Astrocyte of the cerebellum (primary cell): ENCODE measurements around the gene DSCAM.
A peak's percentile ranks its signal among the peaks of the same experiment; 100 is the strongest.

Experiments
- DNase-seq: peaks from one replicate; pipeline ENCODE4 v3.0.0-alpha.2; 2011; ENCODE audit warnings: low read depth
- H3K4me3 ChIP-seq: 2 replicates; pipeline ENCODE4 v1.5.1; 2011; ENCODE audit warnings: mild to moderate bottlenecking, low read depth, low read length, moderate library complexity
- in situ Hi-C: cut with HindIII; loops from 2 replicates; pipeline ENCODE4 v1.10.0; 2017; ENCODE audit warnings: low sequenced_read_pairs
- TF ChIP-seq, protein P1 (sequence below): IDR thresholded peaks from 2 replicates; pipeline ENCODE4 v1.5.1; 2012; ENCODE audit warnings: low read length, low read depth, moderate library complexity, mild to moderate bottlenecking; ENCODE audit errors: missing control alignments

Gene DSCAM

DNA sequence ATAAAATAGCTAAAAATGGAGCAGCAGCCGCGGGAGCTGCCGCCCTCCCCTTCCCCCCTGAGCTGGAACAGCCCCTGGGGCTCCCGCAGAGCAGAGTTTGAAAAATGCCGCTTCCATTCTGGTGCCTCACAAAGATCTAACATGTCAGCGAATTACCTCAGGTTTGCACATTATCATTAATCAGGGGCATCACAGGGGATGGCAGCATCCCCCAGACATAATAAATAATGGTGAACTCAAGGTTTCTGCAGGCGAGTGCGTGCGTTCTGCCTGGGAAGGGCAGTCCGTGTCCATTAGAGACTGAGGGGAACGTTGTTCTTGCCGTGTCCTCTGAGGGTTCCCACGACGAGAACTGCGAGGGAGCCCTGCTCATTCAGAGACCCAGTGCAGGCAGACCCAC, 372.4 kb downstream of the DSCAM start:
- TF ChIP-seq, protein P1, sequence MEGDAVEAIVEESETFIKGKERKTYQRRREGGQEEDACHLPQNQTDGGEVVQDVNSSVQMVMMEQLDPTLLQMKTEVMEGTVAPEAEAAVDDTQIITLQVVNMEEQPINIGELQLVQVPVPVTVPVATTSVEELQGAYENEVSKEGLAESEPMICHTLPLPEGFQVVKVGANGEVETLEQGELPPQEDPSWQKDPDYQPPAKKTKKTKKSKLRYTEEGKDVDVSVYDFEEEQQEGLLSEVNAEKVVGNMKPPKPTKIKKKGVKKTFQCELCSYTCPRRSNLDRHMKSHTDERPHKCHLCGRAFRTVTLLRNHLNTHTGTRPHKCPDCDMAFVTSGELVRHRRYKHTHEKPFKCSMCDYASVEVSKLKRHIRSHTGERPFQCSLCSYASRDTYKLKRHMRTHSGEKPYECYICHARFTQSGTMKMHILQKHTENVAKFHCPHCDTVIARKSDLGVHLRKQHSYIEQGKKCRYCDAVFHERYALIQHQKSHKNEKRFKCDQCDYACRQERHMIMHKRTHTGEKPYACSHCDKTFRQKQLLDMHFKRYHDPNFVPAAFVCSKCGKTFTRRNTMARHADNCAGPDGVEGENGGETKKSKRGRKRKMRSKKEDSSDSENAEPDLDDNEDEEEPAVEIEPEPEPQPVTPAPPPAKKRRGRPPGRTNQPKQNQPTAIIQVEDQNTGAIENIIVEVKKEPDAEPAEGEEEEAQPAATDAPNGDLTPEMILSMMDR = no peak
- no peak overlapping the region for H3K4me3 ChIP-seq
- no peak for DNase-seq
- in situ Hi-C loops = no loop called here

DNA sequence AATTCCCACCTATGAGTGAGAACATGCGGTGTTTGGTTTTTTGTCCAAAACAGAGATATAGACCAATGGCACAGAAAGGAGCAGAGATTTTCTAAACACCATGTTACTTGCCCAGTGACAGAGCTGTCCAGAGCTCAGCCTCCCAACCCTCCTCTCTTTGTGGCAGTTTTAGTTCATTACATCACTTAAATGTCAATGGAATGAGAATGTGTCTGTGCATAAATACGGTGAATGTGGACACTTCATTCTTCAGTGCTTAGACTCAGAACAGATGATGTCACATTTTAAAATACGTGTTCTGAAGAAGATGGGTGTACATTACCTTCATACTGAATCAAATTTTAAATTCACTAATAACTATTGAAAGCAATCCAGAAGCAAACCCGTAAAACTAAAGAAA, 374.9 kb downstream of the DSCAM start:
- in situ Hi-C loops = no loop called here
- no peak for DNase-seq
- H3K4me3 ChIP-seq = no peak overlapping the region
- TF ChIP-seq, protein P1 = no peak

DNA sequence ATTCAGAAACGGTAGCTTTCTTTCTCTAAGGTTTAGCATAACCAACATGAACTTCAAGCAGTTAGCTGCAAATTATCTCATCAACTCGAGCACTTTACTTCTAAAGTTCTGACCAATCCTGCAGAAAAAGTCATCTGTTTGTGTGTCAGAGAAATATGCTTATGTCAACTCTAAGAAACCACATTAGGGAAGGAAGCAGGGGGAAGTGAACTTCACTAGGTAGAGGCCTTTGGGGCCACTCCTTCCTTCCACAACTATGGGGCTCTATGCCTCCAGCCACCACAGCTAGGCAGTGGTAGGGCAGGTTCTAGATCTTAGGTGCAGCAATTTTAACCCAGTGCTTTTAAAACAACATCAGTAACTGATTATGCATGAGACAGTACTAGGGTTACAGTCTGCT, 375.9 kb downstream of the DSCAM start:
- TF ChIP-seq, protein P1 = no peak
- no peak for DNase-seq
- no peak overlapping the region for H3K4me3 ChIP-seq
- in situ Hi-C loops = no loop called here

DNA sequence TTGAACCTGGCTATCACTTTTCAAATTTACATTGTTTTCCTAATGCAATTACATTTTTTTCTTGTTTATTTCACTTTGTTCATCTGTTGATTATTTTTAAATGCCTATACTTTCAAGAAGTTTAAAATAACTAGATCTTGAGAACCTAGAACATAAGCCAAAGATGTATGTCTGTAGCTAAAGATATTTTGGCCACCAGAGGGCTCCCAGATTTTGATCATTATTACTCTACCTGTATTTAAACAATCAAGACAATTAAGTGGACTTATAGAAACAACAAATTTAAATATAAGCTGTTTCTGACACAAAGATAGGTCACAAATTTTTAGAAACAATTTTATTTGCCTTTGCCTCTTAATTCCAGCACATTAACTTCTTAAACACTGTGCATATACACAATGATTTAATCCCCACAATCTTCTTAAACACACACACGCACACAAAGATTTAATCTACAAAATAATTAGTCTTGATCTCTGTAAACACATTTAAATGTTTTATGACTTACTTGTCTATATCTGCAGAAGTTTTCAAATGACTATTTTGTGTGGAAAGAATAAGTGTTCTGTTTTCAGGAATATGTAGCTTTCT, 380.0 kb downstream of the DSCAM start:
- no peak overlapping the region for H3K4me3 ChIP-seq
- in situ Hi-C loops = no loop called here
- peak; percentile 19 for DNase-seq
- TF ChIP-seq, protein P1 = peak; percentile 44

DNA sequence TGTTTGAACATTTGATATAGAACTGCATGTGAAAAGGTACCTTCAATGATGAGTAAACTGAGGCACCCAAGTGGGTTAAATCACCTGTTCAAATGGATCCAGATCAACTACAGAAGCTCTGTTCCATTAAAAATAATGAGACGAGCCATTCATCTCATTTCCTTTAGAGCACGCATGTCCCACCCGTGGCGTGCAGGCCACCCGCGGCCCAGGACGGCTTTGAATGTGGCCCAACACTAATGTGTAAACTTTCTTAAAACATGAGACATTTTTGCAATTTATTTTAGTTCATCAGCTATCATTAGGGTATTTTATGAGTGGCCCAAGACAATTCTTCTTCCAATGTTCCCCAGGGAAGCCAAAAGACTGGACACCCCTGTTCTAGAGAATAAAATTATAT, 381.6 kb downstream of the DSCAM start:
- no peak overlapping the region for H3K4me3 ChIP-seq
- TF ChIP-seq, protein P1 = no peak
- no peak for DNase-seq
- in situ Hi-C loops = no loop called here

DNA sequence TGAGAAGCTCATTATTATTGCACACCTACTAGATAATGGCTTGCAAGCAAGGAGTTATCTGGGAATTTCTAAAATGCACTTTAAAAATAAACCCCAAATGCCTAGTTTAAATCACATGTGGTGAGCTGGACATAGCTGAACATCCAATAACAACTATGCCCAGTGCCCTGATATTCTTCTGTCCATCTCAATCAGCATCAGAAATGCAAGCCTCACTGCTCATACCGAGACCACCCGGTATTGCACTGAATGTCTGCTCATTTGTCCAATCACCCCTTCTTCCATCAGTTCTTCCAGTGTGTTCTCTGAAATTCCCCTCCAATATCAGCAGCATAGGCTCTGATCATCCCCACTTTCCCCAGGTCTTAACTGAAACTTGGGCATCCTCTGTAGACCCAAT, 383.8 kb downstream of the DSCAM start:
- TF ChIP-seq, protein P1 = no peak
- DNase-seq = no peak
- no peak overlapping the region for H3K4me3 ChIP-seq
- in situ Hi-C loops = no loop called here
